HG02642 (cell line): Measurements from ENCODE around the gene HMGB3.
A peak's percentile ranks its signal among the peaks of the same experiment; 100 is the strongest.
"Not testable (repeated sequence)": the region's sequence is repeated elsewhere in the genome, so short reads cannot be mapped to it uniquely, and the experiment has no call there.

Source experiments
- ATAC-seq: cut with Tn5 transposase; IDR thresholded peaks from one replicate; pipeline ENCODE4 v1.9.1; 2021; ENCODE audit warnings: mild to moderate bottlenecking; ENCODE audit not compliant: unreplicated experiment, poor library complexity

HMGB3 gene

DNA sequence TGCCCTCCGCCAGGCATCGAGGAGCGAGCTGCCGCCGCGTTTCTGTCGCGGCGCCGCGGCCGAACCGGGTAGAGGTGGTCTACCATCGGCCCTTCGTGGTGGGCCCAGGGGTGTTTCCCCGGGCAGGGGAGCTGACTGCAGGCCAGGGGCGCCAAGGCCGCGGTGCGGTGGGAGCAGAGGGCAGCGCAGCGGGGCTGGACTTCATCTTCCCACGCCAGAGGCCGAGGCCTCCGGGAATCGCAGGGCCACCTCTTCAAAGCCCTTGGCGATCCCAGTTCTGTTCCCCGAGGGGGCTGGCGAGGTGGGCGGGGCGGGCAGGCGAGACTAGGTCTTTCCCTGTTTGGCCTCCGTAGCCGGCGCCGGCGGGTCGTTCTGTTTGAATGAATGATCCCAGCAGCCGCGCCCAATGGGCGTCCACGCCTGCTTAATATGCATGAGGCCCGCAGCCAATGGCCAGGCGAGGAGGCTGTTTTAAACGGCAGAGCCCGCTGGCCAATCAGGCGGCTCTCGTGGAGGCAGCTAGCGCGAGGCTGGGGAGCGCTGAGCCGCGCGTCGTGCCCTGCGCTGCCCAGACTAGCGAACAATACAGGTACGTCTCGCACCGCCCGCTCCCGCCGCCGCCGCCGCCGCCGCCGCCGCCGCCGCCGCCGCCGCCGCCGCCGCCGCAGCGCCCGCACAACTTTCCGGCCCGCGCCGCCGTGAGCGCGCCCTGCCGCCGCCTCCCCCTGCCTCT lies at the start of gene HMGB3:
HMGB3 (plus strand) TSS at position 548 of the 733 bp plus-strand sequence. CDS start 2,265 bp downstream, outside the sequence.
- ATAC-seq, result peak; percentile 96

GRCh38 chrX:150933945-150934350 lies 49.2 kb upstream of the HMGB3 start:
- no peak for ATAC-seq

GRCh38 chrX:150934453-150934852 lies 48.7 kb upstream of the HMGB3 start:
- ATAC-seq, result no peak

GRCh38 chrX:150935467-150935866 lies 47.7 kb upstream of the HMGB3 start:
- ATAC-seq, result no peak

- ATAC-seq, result no peak
Observed at GRCh38 chrX:150936556-150936955, 46.6 kb upstream of the HMGB3 start.

- ATAC-seq, result no peak
Observed at GRCh38 chrX:150940844-150941495, 42.2 kb upstream of the HMGB3 start.

GRCh38 chrX:150941580-150941979 lies 41.6 kb upstream of the HMGB3 start:
- ATAC-seq, result no peak

GRCh38 chrX:150942942-150943594 lies 40.1 kb upstream of the HMGB3 start:
- no peak for ATAC-seq

GRCh38 chrX:150944233-150944632 lies 38.9 kb upstream of the HMGB3 start:
- ATAC-seq, result no peak

DNA sequence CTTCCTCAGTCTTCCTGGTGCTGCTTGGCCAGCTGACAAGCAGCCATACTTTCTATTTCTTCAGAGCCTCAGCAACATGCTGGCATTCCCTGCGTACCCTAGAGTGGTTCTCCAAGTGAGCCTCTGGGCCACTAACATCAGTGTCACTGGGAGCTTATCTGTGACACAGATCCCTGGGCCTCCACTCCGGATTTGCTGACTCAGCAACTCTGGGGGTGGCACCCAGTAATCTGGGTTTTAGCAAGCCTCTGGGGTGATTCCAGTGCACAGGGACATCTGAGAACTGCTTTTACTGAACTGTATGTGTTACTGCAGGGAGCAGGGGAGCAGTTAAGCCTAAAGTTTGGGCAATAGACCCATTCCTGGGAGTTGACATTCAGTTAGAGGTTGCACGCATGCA lies 28.2 kb upstream of the HMGB3 start:
- ATAC-seq, result no peak

- ATAC-seq, result no peak
Observed at GRCh38 chrX:150955590-150955989, 27.5 kb upstream of the HMGB3 start.

GRCh38 chrX:150958177-150958576 lies 25.0 kb upstream of the HMGB3 start:
- no peak for ATAC-seq

GRCh38 chrX:150959557-150959956 lies 23.6 kb upstream of the HMGB3 start:
- ATAC-seq, result no peak

- no peak for ATAC-seq
Observed at GRCh38 chrX:150961631-150962030, 21.5 kb upstream of the HMGB3 start.

DNA sequence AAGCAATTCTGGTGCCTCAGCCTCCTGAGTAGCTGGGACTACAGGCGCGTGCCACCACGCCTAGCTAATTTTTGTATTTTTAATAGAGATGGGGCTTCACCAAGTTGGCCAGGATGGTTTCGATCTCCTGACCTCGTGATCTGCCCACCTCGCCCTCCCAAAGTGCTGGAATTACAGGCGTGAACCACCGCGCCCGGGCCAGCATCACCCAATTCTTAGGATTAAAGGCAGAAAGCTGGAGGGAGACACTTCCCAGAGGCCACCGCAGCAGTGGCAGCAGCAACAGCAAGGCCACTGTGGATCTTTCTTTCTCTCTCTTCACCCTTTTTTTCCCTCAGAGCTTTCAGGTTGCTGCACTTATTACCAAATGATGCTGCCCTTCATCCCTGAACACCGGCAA lies 18.7 kb upstream of the HMGB3 start:
- not testable (repeated sequence) for ATAC-seq

DNA sequence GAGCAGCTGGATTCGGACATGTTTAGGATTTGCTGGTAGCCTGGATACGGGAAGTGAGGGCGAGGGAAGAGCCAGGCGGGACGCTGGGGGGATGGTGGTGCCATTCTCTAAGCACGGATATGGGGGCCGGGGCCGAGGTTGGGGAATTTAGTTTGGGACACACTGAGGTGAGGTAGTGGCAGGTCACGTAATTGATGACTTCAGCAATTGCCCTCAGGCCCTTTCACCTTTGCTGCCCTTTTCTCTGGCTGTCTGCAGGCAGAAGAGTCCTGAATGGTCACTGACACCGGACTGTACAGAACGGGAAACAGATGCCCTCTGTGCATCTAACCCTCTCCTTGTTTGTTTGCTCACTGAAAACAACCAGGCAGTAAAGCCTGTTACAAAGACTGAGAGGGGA lies 16.9 kb upstream of the HMGB3 start:
- ATAC-seq, result no peak

GRCh38 chrX:150966742-150967141 lies 16.4 kb upstream of the HMGB3 start:
- ATAC-seq, result no peak

DNA sequence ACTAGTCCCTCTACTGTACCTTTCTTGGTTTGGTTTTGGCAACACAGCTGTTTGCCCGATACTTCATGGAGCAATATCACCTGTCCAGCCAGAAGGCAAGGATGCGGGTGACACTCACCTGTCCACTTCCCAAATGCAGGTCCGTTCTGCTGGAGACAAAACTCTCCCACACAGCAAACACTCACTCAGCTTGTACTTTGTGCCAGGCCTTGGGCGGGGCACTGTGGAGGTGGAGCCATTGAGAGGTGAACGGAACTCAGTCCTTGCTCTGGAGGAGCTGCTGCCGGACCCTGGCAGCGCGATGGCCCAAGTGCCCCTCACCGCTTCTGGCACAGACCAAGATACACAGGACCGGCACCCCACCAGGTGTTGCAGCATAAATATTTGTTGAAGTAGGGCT lies 15.3 kb upstream of the HMGB3 start:
- ATAC-seq, result no peak

DNA sequence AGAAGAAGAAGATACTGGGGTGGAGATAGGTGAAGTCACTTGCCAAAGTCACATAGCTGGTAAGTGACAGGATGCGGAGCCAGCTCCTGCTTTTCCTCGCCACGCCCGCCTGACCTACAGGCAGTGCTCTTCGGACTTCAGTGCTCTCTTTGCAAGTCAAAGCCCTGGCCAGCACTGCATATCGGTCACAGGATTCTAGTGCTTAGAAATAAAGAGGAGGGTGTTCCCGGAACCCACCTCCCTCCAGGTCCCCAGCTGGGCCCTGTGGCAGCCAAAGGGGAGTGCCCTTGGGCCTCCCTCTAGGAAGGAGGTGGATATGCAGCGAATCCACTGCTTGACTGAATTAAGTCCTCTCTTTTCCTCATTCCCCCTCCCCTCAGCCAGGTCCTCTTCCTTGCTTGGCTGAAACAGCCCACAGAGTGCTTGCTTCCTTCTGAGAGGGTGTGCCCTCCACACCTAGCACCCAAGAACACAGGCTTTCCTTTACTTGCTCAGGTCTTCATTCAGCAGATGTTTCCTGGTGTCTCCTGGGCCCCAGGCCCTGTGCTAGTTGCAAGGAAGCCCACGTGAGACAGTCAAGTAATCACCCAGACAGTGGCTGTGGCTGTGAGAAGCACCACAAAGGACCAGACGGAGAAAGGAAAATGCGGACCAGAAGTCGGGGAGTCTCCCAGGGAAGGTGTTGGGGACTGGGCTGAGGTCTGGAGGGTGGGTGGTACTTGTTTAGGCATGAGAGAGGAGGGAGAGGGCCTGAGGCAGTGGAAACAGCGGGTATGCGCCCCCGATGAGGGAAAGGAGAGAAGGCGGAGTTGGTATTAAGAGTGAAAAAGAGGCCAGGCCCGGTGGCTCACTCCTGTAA lies 14.0 kb upstream of the HMGB3 start:
- ATAC-seq, result no peak

DNA sequence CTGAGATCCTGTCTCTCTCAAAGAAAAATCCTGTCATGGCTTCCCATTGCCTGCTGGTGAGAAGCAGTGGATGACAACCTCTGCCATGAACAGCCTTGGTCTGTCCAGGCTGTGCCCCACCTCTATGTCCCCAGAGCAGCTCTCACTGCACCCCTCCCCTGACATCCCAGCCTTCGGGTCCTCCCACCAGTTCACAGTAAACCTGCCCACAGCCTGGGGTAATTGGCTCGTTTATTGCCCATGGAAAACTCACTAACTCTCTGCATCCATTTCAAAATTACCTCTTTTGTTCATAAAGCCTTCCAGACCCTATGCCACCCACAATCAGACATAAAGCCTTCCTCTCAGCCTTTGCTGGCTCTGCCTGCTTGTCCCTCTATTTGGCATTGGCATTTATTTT lies 10.7 kb upstream of the HMGB3 start:
- no peak for ATAC-seq
